ENCODE data around the gene IFT122.

DNA sequence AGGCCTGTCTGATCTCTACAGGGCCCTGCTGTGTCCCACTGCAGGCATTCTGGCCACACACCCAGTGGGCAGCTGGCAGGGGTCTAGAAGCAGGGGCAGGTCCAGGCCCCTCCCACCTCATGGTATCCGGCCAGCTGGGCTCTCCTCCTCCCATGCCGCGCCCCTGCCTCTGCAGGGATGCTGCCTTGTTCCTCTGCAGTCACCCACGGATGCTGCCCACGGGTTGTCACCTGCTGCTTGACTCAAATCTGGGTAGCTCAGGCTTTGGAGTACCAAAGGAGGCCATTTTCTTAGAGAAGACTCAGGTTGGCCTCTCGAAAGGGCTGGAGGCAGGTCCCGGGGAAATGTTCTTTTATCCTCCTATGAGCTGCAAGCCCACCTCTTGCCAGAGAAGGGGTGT, 36.6 kb upstream of the IFT122 start:
- TF ChIP-seq, protein P1, sequence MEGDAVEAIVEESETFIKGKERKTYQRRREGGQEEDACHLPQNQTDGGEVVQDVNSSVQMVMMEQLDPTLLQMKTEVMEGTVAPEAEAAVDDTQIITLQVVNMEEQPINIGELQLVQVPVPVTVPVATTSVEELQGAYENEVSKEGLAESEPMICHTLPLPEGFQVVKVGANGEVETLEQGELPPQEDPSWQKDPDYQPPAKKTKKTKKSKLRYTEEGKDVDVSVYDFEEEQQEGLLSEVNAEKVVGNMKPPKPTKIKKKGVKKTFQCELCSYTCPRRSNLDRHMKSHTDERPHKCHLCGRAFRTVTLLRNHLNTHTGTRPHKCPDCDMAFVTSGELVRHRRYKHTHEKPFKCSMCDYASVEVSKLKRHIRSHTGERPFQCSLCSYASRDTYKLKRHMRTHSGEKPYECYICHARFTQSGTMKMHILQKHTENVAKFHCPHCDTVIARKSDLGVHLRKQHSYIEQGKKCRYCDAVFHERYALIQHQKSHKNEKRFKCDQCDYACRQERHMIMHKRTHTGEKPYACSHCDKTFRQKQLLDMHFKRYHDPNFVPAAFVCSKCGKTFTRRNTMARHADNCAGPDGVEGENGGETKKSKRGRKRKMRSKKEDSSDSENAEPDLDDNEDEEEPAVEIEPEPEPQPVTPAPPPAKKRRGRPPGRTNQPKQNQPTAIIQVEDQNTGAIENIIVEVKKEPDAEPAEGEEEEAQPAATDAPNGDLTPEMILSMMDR (IDR thresholded peaks at IDR 0.05): no peak
- TF ChIP-seq POLR2A (IDR thresholded peaks at IDR 0.05): no peak
